GM12891 (cell line): ENCODE results near the gene DACH1.

Experiments
- POLR2A ChIP-seq: IDR thresholded peaks from 2 replicates; pipeline ENCODE4 v1.6.1; 2011; ENCODE audit warnings: low read depth, low read length, control low read depth
- POLR2AphosphoS5 ChIP-seq: IDR thresholded peaks from 2 replicates; pipeline ENCODE4 v1.6.1; 2011; ENCODE audit warnings: low read depth, low read length, control low read depth
- POU2F2 ChIP-seq: IDR thresholded peaks from 2 replicates; pipeline ENCODE4 v1.6.1; 2011; ENCODE audit warnings: low read depth, mild to moderate bottlenecking, control low read depth, low read length, moderate library complexity
- SPI1 ChIP-seq: IDR thresholded peaks from 2 replicates; pipeline ENCODE4 v1.6.1; 2011; ENCODE audit warnings: low read depth, low read length, control low read depth
- TAF1 ChIP-seq: IDR thresholded peaks from 2 replicates; pipeline ENCODE4 v1.6.1; 2011; ENCODE audit warnings: low read depth, low read length, control low read depth

GRCh38 chr13:71813187-71813586 is 53.8 kb downstream of the DACH1 start:
- TF ChIP-seq POLR2AphosphoS5 = no peak
- TF ChIP-seq SPI1 = no peak
- no peak for TF ChIP-seq TAF1
- TF ChIP-seq POLR2A = no peak
- no peak for TF ChIP-seq POU2F2
